HG02981 (cell line): ENCODE results near the gene ERV3-1.
A peak's percentile ranks its signal among the peaks of the same experiment; 100 is the strongest.
"Not testable (repeated sequence)": the region's sequence is repeated elsewhere in the genome, so short reads cannot be mapped to it uniquely, and the experiment has no call there.

ENCODE experiments used
- ATAC-seq: cut with Tn5 transposase; IDR thresholded peaks from one replicate; pipeline ENCODE4 v1.9.1; 2021; ENCODE audit warnings: mild to moderate bottlenecking, moderate library complexity; ENCODE audit not compliant: unreplicated experiment

ERV3-1 gene, protein sequence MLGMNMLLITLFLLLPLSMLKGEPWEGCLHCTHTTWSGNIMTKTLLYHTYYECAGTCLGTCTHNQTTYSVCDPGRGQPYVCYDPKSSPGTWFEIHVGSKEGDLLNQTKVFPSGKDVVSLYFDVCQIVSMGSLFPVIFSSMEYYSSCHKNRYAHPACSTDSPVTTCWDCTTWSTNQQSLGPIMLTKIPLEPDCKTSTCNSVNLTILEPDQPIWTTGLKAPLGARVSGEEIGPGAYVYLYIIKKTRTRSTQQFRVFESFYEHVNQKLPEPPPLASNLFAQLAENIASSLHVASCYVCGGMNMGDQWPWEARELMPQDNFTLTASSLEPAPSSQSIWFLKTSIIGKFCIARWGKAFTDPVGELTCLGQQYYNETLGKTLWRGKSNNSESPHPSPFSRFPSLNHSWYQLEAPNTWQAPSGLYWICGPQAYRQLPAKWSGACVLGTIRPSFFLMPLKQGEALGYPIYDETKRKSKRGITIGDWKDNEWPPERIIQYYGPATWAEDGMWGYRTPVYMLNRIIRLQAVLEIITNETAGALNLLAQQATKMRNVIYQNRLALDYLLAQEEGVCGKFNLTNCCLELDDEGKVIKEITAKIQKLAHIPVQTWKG

DNA sequence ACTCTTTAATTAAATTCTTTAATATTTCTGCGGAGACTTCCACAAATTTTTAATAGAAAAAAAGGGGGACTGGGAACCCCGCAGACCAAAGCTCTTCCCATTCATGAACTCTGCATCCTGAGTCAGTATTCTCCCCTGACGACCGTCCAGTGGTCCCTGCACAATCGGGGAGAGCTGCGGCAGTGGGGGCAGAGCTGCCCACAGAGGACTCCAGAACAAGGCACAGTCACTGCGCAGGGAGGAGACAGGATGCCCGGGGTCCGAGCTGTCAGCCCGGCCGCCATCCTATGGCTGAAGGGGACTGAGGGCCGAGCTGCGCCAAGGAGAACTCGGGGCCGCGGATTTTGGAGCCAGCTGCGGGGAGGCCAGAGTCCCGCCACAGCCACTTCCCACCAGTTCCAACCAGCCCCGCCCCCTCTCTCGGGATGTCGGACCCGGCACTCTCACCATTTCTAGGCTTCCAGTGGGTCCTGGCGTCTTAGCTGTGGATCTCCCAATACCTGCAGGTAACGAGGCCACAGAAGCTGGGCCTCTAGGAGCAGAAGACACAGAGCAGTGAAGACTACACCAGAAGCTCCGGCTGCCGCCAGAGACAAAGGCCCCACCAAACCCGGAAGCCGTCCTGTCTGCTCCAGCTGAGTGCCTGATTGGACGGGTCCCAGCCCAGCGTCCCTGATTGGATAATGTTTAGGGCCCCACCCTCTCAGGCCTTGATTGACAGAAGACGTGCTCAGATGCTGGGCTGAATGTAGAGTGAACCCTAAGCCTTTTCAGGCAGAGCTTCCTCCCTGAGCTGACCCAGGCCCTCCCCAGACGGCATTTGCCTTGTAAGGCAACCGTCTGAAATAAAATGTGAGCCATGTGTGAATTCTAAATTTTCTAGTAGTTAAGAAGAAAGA is at the start of gene ERV3-1:
ERV3-1 (minus strand) TSS at position 594 of the 899 bp plus-strand sequence. CDS start 13,661 bp downstream, outside the sequence.
- ATAC-seq: peak; percentile 100

DNA sequence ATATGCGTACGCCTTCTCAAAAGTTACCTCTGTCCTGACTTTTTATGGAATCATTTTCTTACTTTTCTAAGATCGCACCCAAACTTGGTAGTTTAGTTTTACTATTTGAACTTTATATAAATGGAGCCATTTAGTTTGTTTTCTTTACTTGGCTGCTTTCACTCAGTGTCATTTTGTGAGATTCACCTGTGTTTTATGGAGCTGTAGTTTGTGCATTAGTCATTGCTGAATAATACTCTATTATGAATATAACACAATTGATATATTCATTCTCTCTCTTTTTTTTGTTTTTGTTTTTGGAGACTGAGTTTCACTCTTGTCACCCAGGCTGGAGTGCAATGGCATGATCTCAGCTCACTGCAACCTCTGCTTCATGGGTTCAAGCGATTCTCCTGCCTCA is 49.3 kb upstream of the ERV3-1 start:
- not testable (repeated sequence) for ATAC-seq

DNA sequence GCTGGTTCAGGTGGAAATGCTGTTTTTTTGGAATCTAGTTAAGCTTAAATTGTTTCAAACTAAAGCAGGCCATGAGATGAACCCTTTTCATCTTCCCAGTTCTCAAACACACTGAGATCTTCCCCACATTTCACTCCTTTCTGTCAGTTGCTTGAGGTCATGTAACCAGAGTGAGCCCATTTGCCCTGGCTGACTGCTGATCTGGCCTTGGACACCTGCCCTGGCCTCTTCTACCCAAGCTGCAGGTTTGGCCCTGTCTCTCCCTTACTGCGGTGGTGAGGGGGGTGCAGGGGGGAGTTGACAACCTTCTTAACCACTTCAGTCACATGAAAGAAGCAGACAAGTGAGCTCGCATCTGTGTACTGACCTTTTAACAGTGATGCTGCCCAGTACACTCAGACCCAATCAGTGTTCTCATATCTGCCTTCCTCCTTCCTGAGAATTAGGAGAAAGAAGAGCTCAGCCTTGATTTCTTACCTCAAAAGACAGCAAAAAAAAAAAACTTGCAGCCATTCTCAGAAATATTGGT is 48.0 kb upstream of the ERV3-1 start:
- ATAC-seq: not testable (repeated sequence)

DNA sequence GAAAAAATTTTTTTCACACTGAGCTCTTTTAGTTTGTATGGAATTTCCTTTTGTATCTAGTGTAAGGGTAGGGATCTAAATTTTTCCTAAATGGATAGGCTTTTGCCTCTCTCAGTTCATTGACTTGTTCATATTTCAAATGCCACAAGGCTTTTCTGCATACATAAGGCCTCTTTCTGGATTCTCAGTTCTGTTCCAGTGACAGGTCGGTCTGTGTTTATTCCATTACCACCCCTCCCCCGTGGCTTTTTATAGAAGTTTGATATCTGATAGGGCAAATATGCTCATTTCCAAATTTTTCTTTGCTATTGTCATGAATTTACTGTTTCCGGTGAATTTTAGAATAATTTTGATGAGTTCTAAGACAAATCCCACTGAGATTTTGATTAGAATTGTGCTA is 45.2 kb upstream of the ERV3-1 start:
- not testable (repeated sequence) for ATAC-seq

DNA sequence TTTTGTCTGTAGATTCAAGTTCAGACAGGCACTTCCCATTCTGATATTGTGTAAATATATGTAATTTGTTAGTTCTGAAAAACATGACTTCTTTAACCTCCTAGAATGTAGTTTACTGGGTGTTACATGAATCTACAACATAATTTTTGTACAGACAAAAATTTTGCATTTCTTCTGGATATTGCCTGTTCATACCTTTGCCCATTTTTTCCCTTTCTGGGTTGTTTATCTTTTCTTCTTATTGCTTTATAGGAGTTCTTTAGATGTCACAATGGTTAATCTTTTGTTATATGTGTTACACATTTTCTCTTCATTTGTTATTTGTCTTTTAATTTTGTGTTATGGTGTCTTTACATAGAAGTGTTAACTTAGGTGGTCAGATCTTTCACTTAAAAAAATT is 44.7 kb upstream of the ERV3-1 start:
- ATAC-seq: not testable (repeated sequence)

DNA sequence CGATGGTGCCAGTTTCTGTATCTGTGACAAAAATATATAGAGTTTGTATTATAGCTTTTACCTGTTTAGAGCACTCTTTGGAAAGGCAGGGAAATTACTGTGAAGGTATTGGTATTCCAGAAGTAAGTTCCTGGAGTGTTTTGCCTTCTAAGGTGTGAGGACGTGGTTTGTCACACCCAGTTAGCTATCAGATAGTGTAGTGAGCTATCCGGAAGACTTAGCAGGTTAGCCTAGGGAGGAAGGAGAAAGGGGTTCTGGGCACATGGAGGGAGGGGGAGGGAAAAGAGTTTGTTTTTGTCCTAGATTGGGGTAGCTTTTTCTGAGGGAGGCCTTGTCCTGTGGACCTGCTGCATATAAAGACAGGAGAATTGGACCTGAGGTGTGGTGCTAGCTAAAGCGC is 39.8 kb upstream of the ERV3-1 start:
- ATAC-seq: not testable (repeated sequence)

DNA sequence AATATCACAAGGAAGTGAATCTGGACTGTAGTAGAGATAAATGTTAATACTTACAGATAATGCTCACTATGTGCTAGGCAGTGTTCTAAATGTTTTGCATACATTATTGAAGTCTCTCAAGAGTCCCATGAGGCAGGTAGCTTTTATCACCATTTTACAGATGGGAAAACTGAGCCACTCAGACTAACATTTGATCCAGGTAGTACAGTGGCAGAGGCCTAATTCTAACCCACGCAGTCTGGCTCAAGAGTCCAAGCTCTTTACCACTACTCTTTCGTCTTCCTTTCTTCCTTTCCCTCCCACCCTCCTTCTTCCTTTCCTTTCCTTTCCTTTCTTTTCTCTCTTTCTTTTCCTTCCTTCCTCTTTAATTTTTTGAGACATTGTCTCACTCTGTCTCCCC is 39.1 kb upstream of the ERV3-1 start:
- not testable (repeated sequence) for ATAC-seq

DNA sequence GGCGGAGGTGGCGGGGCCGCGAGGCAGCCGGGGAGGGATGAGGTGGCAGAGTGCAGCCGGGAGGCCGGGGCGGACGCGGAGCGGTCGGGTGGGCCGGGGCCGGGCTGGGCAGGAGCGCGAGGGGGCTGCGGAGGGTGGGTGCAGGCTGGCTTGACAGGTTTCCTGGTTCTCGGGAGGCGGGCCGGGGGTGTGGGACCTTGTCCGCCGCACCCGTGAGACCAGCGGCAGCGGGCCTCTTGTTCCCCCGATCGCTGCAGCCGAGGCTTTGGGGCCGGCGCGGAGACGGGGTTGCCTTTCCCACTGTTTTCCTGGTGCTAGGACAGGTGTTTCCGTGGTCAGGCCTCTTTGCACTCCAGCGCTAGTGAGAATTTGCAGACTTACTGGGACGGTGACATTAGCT is 32.3 kb upstream of the ERV3-1 start:
- ATAC-seq: peak; percentile 19

DNA sequence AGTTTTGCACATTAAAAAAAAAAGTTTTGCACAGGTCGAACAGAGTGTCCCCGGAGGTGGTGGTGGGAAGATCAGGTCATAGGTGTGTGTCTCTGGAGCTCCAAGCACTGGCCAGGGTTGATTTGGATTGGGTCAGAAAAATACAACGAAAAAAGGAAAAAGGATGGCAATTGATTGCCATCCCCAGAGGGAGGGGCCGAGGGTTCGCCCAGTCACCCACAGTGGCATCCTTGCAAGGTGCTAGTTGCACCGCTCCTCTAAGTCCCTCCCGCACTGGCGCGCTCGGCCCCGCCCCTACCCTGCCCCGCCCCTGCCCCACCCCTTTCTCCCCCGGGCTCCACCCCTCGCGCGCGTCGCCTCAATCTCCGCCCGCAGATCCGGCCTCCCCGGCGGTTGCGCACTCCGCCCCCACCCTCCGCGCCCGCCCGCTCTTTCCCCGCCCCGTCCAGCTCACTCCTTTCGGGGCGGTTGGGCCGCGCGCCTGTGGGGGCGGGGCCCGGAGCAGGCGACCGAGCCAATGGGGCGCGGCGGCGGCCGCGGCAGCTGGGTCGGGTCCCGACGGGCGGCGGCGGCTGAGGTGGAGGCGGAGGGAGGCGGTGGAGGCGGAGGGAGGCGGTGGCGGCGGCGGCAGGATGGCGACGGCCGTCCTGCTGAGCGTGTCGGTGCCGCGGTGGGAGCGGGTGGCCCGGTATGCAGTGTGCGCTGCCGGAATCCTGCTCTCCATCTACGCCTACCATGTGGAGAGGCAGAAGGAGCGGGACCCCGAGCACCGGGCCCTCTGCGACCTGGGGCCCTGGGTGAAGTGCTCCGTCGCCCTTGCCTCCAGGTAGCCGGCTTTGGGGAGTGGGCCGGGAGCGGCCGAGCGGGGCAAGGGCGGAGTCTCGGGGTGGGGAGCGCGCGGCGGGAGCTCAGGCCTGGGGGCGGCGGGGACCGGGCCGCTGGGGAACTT is 31.5 kb upstream of the ERV3-1 start:
- peak; percentile 84 for ATAC-seq

DNA sequence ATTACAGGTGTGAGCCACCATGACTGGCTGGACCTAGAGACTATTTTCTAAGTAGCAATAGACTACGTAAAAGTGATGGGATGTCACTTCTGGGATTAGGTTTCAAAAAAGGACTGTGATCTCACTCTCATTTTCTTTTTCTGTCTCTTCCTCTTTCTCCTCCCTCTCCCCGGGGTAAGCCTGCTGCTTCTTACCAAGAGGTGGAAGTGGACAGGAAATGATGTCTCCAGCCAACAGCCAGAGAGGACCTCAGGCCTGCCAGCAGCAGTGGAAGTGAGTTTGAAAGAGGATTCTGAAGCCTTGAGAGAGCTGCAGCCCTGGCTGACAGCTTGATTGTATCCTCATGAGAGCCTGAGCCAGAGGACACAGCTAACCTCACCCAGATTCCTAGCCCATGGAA is 30.0 kb upstream of the ERV3-1 start:
- not testable (repeated sequence) for ATAC-seq

DNA sequence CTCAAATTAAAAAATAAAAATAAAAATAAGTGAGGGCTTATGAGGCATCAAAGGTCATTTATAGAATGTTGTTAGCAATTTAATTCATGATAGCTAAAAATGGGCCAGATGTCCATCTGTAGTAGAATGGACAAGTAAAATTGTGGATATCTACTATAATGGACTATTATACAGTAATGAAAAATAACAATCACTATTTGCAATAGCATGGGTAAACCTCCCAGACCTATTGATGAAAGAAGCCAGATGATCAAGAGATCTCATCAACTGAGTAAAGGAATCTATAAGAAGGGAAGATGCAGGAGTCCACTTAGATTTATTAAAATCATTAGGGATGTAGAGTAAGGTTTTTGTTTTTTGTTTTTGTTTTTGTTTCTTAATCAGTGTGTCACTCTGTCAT is 29.0 kb upstream of the ERV3-1 start:
- ATAC-seq: not testable (repeated sequence)

DNA sequence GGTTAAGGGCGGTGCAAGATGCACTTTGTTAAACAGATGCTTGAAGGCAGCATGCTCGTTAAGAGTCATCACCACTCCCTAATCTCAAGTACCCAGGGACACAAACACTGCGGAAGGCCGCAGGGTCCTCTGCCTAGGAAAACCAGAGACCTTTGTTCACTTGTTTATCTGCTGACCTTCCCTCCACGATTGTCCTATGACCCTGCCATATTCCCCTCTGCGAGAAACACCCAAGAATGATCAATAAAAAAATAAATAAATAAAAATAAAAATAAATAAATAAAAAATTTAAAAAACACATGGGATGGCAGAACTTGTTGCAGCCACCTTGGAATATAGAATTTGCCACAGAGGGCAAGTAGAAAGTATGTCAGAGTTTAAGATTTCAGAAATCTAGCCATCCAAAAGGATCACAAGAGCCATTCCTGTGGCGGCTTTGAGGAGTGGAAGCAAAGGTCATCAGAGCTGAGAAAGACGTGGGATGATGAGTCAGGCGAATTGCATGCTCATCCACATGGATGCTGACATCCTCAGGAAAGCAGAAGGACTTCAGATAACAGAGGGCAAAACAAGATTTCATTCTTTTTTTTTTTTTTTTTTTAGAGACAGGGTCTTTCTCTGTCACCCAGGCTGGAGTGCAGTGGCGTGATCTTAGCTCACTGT is 27.8 kb upstream of the ERV3-1 start:
- ATAC-seq: not testable (repeated sequence)

DNA sequence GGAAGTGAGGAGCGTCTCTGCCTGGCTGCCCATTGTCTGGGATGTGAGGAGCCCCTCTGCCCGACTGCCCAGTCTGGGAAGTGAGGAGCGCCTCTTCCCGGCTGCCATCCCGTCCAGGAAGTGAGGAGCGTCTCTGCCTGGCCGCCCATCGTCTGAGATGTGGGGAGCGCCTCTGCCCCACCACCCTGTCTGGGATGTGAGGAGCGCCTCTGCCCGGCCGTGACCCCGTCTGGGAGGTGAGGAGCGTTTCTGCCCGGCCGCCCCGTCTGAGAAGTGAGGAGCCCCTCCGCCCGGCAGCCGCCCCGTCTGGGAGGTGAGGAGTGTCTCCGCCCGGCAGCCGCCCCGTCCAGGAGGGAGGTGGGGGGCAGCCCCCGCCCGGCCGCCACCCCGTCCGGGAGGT is 26.9 kb upstream of the ERV3-1 start:
- ATAC-seq: not testable (repeated sequence)

DNA sequence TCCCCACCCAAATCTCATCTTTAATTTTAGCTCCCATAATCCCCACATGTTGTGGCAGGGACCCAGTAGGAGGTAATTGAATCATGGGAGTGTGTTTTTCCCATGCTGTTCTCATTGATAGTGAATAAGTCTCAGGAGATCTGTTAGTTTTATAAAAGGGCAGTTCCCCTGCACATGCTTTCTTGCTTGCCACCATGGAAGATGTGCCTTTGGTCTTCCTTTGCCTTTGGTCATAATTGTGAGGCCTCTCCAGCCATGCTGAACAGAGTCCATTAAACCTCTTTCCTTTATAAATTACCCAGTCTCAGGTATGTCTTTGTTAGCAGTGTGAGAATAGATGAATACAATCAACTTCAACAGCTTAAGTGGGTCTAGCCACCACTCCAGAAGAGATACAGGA is 18.5 kb upstream of the ERV3-1 start:
- ATAC-seq: not testable (repeated sequence)

DNA sequence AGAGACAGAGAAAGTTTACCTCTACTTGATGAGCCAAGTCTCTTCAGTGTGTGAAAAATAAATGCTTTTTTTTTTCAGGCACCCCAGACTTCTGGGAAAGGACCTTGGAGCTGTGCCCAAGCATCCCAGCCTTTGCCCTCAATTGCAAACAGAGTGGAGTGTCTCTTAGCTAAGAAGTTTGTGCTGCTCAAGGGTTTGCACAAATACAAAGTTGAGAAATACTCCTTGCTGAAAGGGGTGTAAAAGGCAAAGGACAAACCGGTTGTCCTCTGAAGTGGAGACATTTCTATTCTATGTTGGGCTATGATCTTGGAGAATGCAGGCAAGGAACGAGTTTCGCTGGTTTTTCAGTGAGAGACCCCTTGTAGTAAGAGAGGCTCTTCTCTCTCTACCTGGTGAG is 14.5 kb upstream of the ERV3-1 start:
- not testable (repeated sequence) for ATAC-seq

DNA sequence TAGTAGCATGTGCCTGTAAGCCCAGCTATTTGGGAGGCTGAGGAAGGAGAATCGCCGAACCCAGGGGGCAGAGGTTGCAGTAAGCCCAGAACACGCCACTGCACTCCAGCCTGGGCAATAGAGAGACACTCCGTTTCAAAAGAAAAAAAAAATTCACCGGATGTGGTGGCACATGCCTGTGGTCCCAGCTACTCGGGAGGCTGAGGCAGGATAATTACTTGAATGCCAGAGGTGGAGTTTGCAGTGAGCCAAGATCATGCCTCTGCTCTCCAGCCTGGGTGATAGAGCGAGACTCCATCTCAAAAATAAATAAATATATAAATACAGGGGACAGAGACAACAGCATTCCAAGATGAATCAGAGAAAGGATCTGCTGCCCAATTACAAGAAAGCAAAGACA is 3.4 kb upstream of the ERV3-1 start:
- not testable (repeated sequence) for ATAC-seq

DNA sequence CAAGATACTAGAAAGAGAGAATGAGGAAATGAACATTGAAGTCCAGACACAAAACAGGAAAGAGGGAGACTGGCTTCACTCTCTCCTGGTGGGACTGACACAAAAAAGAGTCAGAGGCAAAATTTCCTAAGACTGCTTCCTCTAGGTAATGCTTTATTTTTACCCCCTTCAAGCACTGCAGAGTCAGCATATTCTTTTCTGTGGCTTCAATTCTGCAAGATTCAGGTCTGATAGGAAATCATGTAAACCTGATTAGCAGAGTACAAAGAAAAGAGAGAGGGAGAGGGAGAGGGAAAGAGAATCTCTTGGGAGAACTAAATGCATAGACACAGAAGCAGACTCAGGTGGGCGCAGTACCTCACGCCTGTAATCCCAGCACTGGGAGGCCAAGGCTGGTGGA is 2.9 kb upstream of the ERV3-1 start:
- not testable (repeated sequence) for ATAC-seq

DNA sequence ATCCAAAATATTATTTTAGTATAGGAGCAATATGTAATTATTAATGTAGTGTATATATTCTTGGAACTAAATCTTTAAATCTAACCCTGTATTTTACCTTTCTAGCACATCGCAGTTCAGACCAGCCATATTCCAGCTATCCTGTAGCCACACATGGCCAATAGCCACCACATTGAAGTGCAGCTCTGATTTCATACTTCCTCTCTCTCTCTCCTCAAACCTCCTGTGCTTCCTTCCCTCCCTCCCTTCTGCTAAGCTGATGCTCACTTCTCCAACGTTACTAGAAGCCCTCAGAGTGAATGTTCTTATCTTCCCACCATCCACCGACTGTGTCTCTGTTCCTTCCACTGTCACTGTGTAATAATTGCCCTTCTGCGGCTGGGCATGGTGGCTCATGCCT is 549 bp upstream of the ERV3-1 start:
- not testable (repeated sequence) for ATAC-seq

DNA sequence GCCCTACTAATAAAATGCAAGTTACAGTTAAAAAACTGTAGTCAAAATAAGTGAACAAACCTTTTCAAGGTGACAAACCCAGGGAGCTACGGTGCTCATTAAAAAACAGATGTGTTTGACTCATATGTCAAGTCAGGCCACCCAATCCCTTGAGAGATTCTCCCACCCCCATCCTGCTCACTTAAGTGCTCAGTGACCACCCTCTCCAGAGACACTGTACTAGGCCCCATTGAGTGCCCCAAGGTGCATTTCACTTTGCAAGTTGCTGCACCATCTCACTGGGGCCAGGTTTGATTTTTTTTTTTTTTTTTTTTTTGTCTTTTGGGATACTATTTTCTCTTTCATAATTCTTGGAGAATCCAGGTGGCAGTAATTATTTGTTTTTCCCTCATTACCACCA is 1.9 kb downstream of the ERV3-1 start:
- ATAC-seq: no peak
